H9 (cell line): ENCODE data around the gene ARPC2. TPM values are rescaled to one million over a fixed set of nuclear protein-coding genes. Genes with fewer than 3 reads are reported as not detected.

ENCODE experiments used
- DNase-seq: peaks from one replicate; pipeline ENCODE4 v3.0.0-alpha.2; 2017
- H2AFZ ChIP-seq: one replicate; pipeline ENCODE4 v1.6.1; 2013; ENCODE audit warnings: mild to moderate bottlenecking, low read length, control low read depth, moderate library complexity
- H2AK5ac ChIP-seq: 2 replicates; pipeline ENCODE4 v1.6.1; 2013; ENCODE audit warnings: low read length, control low read depth, mixed read lengths; ENCODE audit not compliant: insufficient read length
- H2BK120ac ChIP-seq: one replicate; pipeline ENCODE4 v1.6.1; 2013; ENCODE audit warnings: low read depth, mild to moderate bottlenecking, low read length, control low read depth, inconsistent platforms; ENCODE audit not compliant: poor library complexity, severe bottlenecking
- H2BK12ac ChIP-seq: 2 replicates; pipeline ENCODE4 v1.6.1; 2013; ENCODE audit warnings: low read length, control low read depth, mixed read lengths, low read depth; ENCODE audit not compliant: insufficient read length
- H2BK15ac ChIP-seq: 2 replicates; pipeline ENCODE4 v1.6.1; 2013; ENCODE audit warnings: low read depth, low read length, control low read depth
- H2BK20ac ChIP-seq: one replicate; pipeline ENCODE4 v1.6.1; 2013; ENCODE audit warnings: low read depth, mild to moderate bottlenecking, low read length, control low read depth, inconsistent platforms; ENCODE audit not compliant: poor library complexity, severe bottlenecking
- H2BK5ac ChIP-seq: 2 replicates; pipeline ENCODE4 v1.6.1; 2013; ENCODE audit warnings: low read length, control low read depth, mixed read lengths; ENCODE audit not compliant: insufficient read length
- H3K14ac ChIP-seq: 2 replicates; pipeline ENCODE4 v1.6.1; 2013; ENCODE audit warnings: low read length, control low read depth; ENCODE audit not compliant: insufficient read depth
- H3K18ac ChIP-seq: 2 replicates; pipeline ENCODE4 v1.6.1; 2013; ENCODE audit warnings: low read depth, mild to moderate bottlenecking, mixed read lengths, low read length, control low read depth; ENCODE audit not compliant: insufficient read length
- H3K23ac ChIP-seq: 2 replicates; pipeline ENCODE4 v1.6.1; 2013; ENCODE audit warnings: low read length, control low read depth, mixed read lengths, low read depth; ENCODE audit not compliant: insufficient read length
- H3K23me2 ChIP-seq: 2 replicates; pipeline ENCODE4 v1.6.1; 2013; ENCODE audit warnings: low read depth, mild to moderate bottlenecking, mixed read lengths, low read length, control low read depth; ENCODE audit not compliant: insufficient read length, poor library complexity, severe bottlenecking
- H3K27ac ChIP-seq: 2 replicates; pipeline ENCODE4 v1.5.1; 2013; ENCODE audit warnings: low read length, control low read depth, mixed read lengths, low read depth; ENCODE audit not compliant: insufficient read length
- H3K27me3 ChIP-seq: 2 replicates; pipeline ENCODE4 v1.6.1; 2013; ENCODE audit warnings: low read length, control low read depth, inconsistent platforms; ENCODE audit not compliant: insufficient read depth
- H3K4ac ChIP-seq: 2 replicates; pipeline ENCODE4 v1.6.1; 2013; ENCODE audit warnings: low read depth, mild to moderate bottlenecking, control low read depth, inconsistent platforms, low read length, moderate library complexity
- H3K4me1 ChIP-seq: 2 replicates; pipeline ENCODE4 v1.6.1; 2013; ENCODE audit warnings: low read length, control low read depth, inconsistent platforms; ENCODE audit not compliant: insufficient read depth
- H3K4me2 ChIP-seq: 2 replicates; pipeline ENCODE4 v1.6.1; 2013; ENCODE audit warnings: low read length, control low read depth, mixed read lengths; ENCODE audit not compliant: insufficient read length, insufficient read depth
- H3K56ac ChIP-seq: 2 replicates; pipeline ENCODE4 v1.6.1; 2013; ENCODE audit warnings: low read depth, mild to moderate bottlenecking, mixed read lengths, low read length, control low read depth; ENCODE audit not compliant: insufficient read length
- H3K79me1 ChIP-seq: 2 replicates; pipeline ENCODE4 v1.6.1; 2013; ENCODE audit warnings: low read depth, mild to moderate bottlenecking, moderate library complexity, low read length, control low read depth, inconsistent platforms; ENCODE audit not compliant: insufficient read depth, poor library complexity, severe bottlenecking
- H3K79me2 ChIP-seq: 2 replicates; pipeline ENCODE4 v1.6.1; 2013; ENCODE audit warnings: low read length, control low read depth, inconsistent platforms; ENCODE audit not compliant: insufficient read depth
- H3K9ac ChIP-seq: 2 replicates; pipeline ENCODE4 v1.6.1; 2013; ENCODE audit warnings: low read length, control low read depth, mixed read lengths; ENCODE audit not compliant: insufficient read length; ENCODE audit errors: extremely low read depth
- H3K9me3 ChIP-seq: one replicate; pipeline ENCODE4 v1.6.1; 2013; ENCODE audit warnings: low read depth, low read length, inconsistent platforms; ENCODE audit not compliant: control insufficient read depth
- H3T11ph ChIP-seq: one replicate; pipeline ENCODE4 v1.6.1; 2013; ENCODE audit warnings: mild to moderate bottlenecking, low read length, control low read depth, inconsistent platforms
- H4K20me1 ChIP-seq: one replicate; pipeline ENCODE4 v1.6.1; 2013; ENCODE audit not compliant: control insufficient read depth, insufficient read length, insufficient read depth
- H4K5ac ChIP-seq: 2 replicates; pipeline ENCODE4 v1.6.1; 2013; ENCODE audit warnings: low read depth, mild to moderate bottlenecking, mixed read lengths, low read length, control low read depth; ENCODE audit not compliant: insufficient read length
- H4K8ac ChIP-seq: replicated peaks from 2 replicates; pipeline ENCODE4 v1.6.1; 2013; ENCODE audit warnings: low read length, control low read depth, mixed read lengths, low read depth; ENCODE audit not compliant: insufficient read length
- H4K91ac ChIP-seq: 2 replicates; pipeline ENCODE4 v1.6.1; 2013; ENCODE audit warnings: low read depth, mild to moderate bottlenecking, moderate library complexity, mixed read lengths, low read length, control low read depth; ENCODE audit not compliant: insufficient read length
- H3K27ac Mint-ChIP-seq, 3 experiments: 2 replicates in 2 of 3; 3 replicates in 1 of 3; pipeline ENCODE4 v1.8.0; 2020 to 2021; ENCODE audit warnings: mixed read lengths in 3 of 3, mild to moderate bottlenecking in 1 of 3, moderate library complexity in 1 of 3
- H3K27me3 Mint-ChIP-seq: 2 replicates; pipeline ENCODE4 v1.8.0; 2021; ENCODE audit warnings: low read depth, mild to moderate bottlenecking, moderate library complexity, mixed read lengths
- H3K36me3 Mint-ChIP-seq, 3 experiments: 2 replicates in 2 of 3; 3 replicates in 1 of 3; pipeline ENCODE4 v1.8.0; 2020 to 2021; ENCODE audit warnings: low read depth in 3 of 3, mixed read lengths in 3 of 3; ENCODE audit not compliant: insufficient read depth in 1 of 3
- H3K4me1 Mint-ChIP-seq, 2 experiments: 2 replicates each; pipeline ENCODE4 v1.8.0; 2020; ENCODE audit warnings: mixed read lengths in 2 of 2
- H3K4me3 Mint-ChIP-seq, 2 experiments: 2 replicates in 1 of 2; 3 replicates in 1 of 2; pipeline ENCODE4 v1.8.0; 2020 to 2021; ENCODE audit warnings: mild to moderate bottlenecking in 2 of 2, mixed read lengths in 2 of 2, moderate library complexity in 1 of 2
- H3K9me3 Mint-ChIP-seq, 2 experiments: 2 replicates in 1 of 2; 3 replicates in 1 of 2; pipeline ENCODE4 v1.8.0; 2020; ENCODE audit warnings: mild to moderate bottlenecking in 2 of 2, mixed read lengths in 2 of 2, moderate library complexity in 1 of 2
- CTCF ChIP-seq: fragments of 200-600 bp; sonication (generic); conservative IDR thresholded peaks from 3 replicates; pipeline ENCODE4 v1.8.0; 2021; ENCODE audit warnings: antibody characterized with exemption, mild to moderate bottlenecking
- WGBS: extraction: QIAGEN DNeasy Blood & Tissue Kit; methylation state at CpG from one replicate; pipeline ENCODE4 v1.1.7; 2013; ENCODE audit warnings: missing lambda C conversion rate, low lambda C conversion rate, mixed read lengths; ENCODE audit not compliant: insufficient read length; ENCODE audit errors: extremely low coverage; 5-methylcytosine and 5-hydroxymethylcytosine counted together
- total RNA-seq: library from RNA; stranded (reverse); gene quantifications from 2 replicates; pipeline ENCODE4 v1.2.1, GENCODE V29; 2021

The ARPC2 gene
- total RNA-seq, 1 experiment from 2014 or later, result 197 TPM

GRCh38 chr2:218238887-218239286 is 21.9 kb downstream of the ARPC2 start:
- no peak overlapping the region for H3K23ac ChIP-seq
- H3K4me1 ChIP-seq, result no peaks in the 10 kb centered on the region
- H3K9ac ChIP-seq, result no peak overlapping the region
- DNase-seq, result no peak
- no peaks in the 10 kb centered on the region for H3K27me3 Mint-ChIP-seq
- no peak overlapping the region for H2BK15ac ChIP-seq
- no peak overlapping the region for H4K8ac ChIP-seq
- no peak overlapping the region for H2AK5ac ChIP-seq
- no peaks in the 10 kb centered on the region for H3K4me1 Mint-ChIP-seq
- TF ChIP-seq CTCF, result no peak
- H2AFZ ChIP-seq, result no peak overlapping the region
- H3K27ac Mint-ChIP-seq, result no peak overlapping the region
- no peak overlapping the region for H3K4me3 Mint-ChIP-seq
- no peaks in the 10 kb centered on the region for H3K9me3 Mint-ChIP-seq
- no peak overlapping the region for H3K18ac ChIP-seq
- peaks cover 34 to 92% (median 69%) of the 10 kb centered on the region in 3 experiments; a peak in 6 of 7 replicates for H3K36me3 Mint-ChIP-seq
- no peaks in the 10 kb centered on the region for H3K79me1 ChIP-seq
- H3K56ac ChIP-seq, result no peak overlapping the region
- no peaks in the 10 kb centered on the region for H3K23me2 ChIP-seq
- H3K4ac ChIP-seq, result no peak overlapping the region
- H3K27me3 ChIP-seq, result no peaks in the 10 kb centered on the region
- H4K20me1 ChIP-seq, result no peaks in the 10 kb centered on the region
- no peak overlapping the region for H4K91ac ChIP-seq
- no CpG with 5 or more reads among the region's 1 CpG for WGBS
- no peak overlapping the region for H3K27ac ChIP-seq
- H2BK20ac ChIP-seq, result no peak overlapping the region
- H3K4me2 ChIP-seq, result no peak overlapping the region
- no peak overlapping the region for H3T11ph ChIP-seq
- no peak overlapping the region for H3K14ac ChIP-seq
- no peak overlapping the region for H2BK12ac ChIP-seq
- no peak overlapping the region for H2BK120ac ChIP-seq
- no peak overlapping the region for H2BK5ac ChIP-seq
- H3K79me2 ChIP-seq, result no peaks in the 10 kb centered on the region
- H3K9me3 ChIP-seq, result no peaks in the 10 kb centered on the region
- no peak overlapping the region for H4K5ac ChIP-seq
